Lung (tissue), 12 donors: ENCODE results near the gene KCNAB2. TPM values are rescaled to one million over a fixed set of nuclear protein-coding genes. Genes with fewer than 3 reads are reported as not detected.

Source experiments
- ATAC-seq: fragments of 200-7000 bp; cut with Tn5 transposase; one replicate; pipeline ENCODE4 v1.9.1; 2020; ENCODE audit warnings: moderate number of reproducible peaks; ENCODE audit not compliant: insufficient read depth, low FRiP score
- DNase-seq, 3 donors: peaks; one replicate each; pipeline ENCODE4 v3.0.0-alpha.2; 2013 to 2017
- H3K27ac ChIP-seq, 2 donors: one replicate each; pipeline ENCODE4 v1.5.1; 2013; ENCODE audit warnings: mild to moderate bottlenecking in 2 of 2, moderate library complexity in 2 of 2, control low read depth in 1 of 2, inconsistent platforms in 1 of 2, low read depth in 1 of 2, low read length in 1 of 2
- H3K27me3 ChIP-seq, 3 donors: one replicate each; pipeline ENCODE4 v1.5.1; 2013; ENCODE audit warnings: low read length in 2 of 3; ENCODE audit not compliant: control insufficient read depth in 3 of 3, insufficient read depth in 3 of 3
- H3K36me3 ChIP-seq, 4 donors: one replicate each; pipeline ENCODE4 v1.5.1; 2013; ENCODE audit warnings: low read length in 4 of 4, mild to moderate bottlenecking in 1 of 4, moderate library complexity in 1 of 4; ENCODE audit not compliant: control insufficient read depth in 4 of 4, insufficient read depth in 4 of 4
- H3K4me1 ChIP-seq, 5 donors: one replicate each; pipeline ENCODE4 v1.5.1; 2013; ENCODE audit warnings: low read length in 5 of 5, mild to moderate bottlenecking in 2 of 5, moderate library complexity in 1 of 5; ENCODE audit not compliant: control insufficient read depth in 5 of 5, insufficient read depth in 5 of 5
- H3K4me3 ChIP-seq: one replicate; pipeline ENCODE4 v1.5.1; 2013; ENCODE audit warnings: mild to moderate bottlenecking, control low read depth, moderate library complexity
- H3K9ac ChIP-seq, 2 donors: one replicate each; pipeline ENCODE4 v1.5.1; 2013; ENCODE audit warnings: low read length in 2 of 2, control low read depth in 1 of 2; ENCODE audit not compliant: insufficient read depth in 1 of 2
- H3K9me3 ChIP-seq, 4 donors: one replicate each; pipeline ENCODE4 v1.5.1; 2013; ENCODE audit warnings: low read length in 3 of 4, mild to moderate bottlenecking in 1 of 4, moderate library complexity in 1 of 4; ENCODE audit not compliant: control insufficient read depth in 4 of 4, insufficient read depth in 3 of 4
- WGBS, 2 donors: extraction: QIAGEN DNeasy Blood & Tissue Kit; methylation state at CpG; one replicate each; pipeline ENCODE4 v1.1.7; 2013; 5-methylcytosine and 5-hydroxymethylcytosine counted together
- polyA plus RNA-seq, 2 donors: library from polyadenylated mRNA; stranded (reverse); fragments of 200-250 nt; gene quantifications; one replicate each; pipeline ENCODE4 v1.2.1, GENCODE V29; 2013
- total RNA-seq, 2 donors: library from RNA; depleted of rRNA in 1 of 2; stranded (reverse); fragments of >200 nt in 1 of 2; gene quantifications; one replicate each; pipeline ENCODE4 v1.2.1, GENCODE V29; 2014 to 2021
- TF ChIP-seq, protein P1 (sequence below): IDR thresholded peaks from 2 replicates; pipeline ENCODE4 v1.5.1; 2012; ENCODE audit warnings: mild to moderate bottlenecking; ENCODE audit errors: control extremely low read depth, extremely low read depth
- donor health status: control.
- donor health status: control.
- donor health status: Bipolar disorder and iron deficiency.
- donor health status: healthy.
- donor health status: DM: yes; HTN: yes; CAD: no.

The KCNAB2 gene
- total and polyA plus RNA-seq, 4 donors, result 13.7 to 86.4 (median 45.5) TPM

DNA sequence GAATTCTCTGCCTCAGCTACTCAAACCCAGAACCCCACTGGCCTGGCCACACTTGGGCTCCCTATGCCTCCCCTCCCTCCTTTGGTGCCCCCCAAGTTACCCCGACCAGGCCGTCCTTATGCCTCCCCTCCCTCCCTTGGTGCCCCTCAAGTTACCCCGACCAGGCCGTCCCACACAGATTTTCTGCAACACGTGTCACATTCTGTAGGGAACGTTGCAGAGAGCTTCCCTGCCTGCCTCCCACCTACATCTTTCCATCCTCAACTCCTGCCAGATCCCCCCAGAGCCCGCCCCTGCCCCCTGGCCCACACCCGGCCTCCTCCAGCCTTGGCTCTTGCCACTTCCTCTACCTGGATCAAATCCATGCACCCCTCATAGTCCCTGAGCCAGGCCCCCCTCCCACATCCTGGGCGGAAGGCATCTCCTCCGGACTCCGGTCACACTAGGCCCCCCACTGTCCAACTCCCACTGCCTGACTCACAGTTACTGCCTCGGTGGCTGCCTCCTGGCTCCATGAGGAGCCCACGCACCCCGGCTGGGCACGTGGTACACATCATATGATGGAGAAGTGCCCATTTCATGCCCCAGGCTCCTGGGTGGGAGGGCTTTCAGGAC, 41.2 kb downstream of the KCNAB2 start:
- Histone ChIP-seq H3K27ac (no peak overlapping the region), H3K9me3 (no peaks in the 10 kb centered on the region), H3K9ac (no peak overlapping the region), H3K36me3 (peaks cover 0 to 8% (median 0%) of the 10 kb centered on the region in 4 donors), H3K27me3 (peaks cover 0 to 6% (median 0%) of the 10 kb centered on the region in 3 donors), H3K4me1 (peaks cover 0 to 23% (median 2%) of the 10 kb centered on the region in 5 donors), H3K4me3 (no peak overlapping the region)
- TF ChIP-seq, protein P1, sequence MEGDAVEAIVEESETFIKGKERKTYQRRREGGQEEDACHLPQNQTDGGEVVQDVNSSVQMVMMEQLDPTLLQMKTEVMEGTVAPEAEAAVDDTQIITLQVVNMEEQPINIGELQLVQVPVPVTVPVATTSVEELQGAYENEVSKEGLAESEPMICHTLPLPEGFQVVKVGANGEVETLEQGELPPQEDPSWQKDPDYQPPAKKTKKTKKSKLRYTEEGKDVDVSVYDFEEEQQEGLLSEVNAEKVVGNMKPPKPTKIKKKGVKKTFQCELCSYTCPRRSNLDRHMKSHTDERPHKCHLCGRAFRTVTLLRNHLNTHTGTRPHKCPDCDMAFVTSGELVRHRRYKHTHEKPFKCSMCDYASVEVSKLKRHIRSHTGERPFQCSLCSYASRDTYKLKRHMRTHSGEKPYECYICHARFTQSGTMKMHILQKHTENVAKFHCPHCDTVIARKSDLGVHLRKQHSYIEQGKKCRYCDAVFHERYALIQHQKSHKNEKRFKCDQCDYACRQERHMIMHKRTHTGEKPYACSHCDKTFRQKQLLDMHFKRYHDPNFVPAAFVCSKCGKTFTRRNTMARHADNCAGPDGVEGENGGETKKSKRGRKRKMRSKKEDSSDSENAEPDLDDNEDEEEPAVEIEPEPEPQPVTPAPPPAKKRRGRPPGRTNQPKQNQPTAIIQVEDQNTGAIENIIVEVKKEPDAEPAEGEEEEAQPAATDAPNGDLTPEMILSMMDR, result no peak
- 75 to 85% methylated on average over 15 of the region's 15 CpGs for WGBS, 2 donors
- DNase-seq (no peak), ATAC-seq (no peak)

DNA sequence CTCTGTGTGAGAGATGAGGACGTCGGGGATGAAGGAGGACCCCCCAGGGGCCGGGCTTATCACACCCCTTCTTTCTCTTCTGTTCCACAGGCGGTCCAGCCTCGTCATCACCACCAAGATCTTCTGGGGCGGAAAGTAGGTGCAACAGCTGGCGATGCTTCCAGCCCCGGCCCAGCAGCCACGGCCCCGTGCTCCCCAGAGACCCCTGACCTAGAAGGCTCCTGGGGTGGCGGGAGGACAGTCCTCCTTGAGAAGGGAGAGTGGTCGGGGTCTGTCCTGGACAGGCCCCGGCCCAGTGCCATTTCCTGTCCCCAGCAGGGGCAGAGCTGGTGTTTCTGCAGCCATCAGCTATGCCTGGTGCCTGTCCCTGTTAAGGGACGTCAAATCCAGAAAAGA, 41.7 kb downstream of the KCNAB2 start:
- no peak for DNase-seq
- no peak for ATAC-seq

DNA sequence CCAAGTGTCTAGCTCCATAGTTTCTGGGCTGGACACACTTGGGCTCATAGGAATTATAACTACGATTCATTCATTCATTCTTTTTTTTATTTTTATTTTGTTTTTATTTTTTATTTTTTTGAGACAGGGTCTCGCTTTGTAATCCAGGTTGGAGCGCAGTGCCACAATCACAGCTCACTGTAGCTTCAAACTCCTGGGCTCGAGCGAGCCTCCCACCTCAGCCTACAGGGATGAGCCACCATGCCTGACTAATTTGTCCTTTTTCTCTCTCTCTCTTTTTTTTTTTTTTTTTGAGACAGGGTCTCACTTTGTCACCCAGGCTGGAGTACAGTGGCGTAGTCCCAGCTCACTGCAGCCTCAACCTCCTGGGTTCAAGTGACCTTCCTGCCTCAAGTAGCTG, 42.3 kb downstream of the KCNAB2 start:
- Histone ChIP-seq H3K4me3 (no peak overlapping the region), H3K27ac (no peak overlapping the region), H3K27me3 (peaks cover 0 to 6% (median 0%) of the 10 kb centered on the region in 3 donors), H3K36me3 (peaks cover 0 to 4% (median 0%) of the 10 kb centered on the region in 4 donors), H3K9ac (no peak overlapping the region), H3K4me1 (peaks cover 0 to 12% (median 2%) of the 10 kb centered on the region in 5 donors), H3K9me3 (no peaks in the 10 kb centered on the region)
- DNase-seq (no peak), ATAC-seq (no peak)
- TF ChIP-seq, protein P1, result no peak
- WGBS, 2 donors, result 97 to 100% methylated on average over 6 of the region's 6 CpGs

More for the DNA sequence above, 41.7 kb downstream of the KCNAB2 start:
- Histone ChIP-seq H3K27ac (no peak overlapping the region), H3K9me3 (no peaks in the 10 kb centered on the region), H3K9ac (no peak overlapping the region), H3K36me3 (peaks cover 0 to 4% (median 0%) of the 10 kb centered on the region in 4 donors), H3K27me3 (peaks cover 0 to 6% (median 0%) of the 10 kb centered on the region in 3 donors), H3K4me1 (peaks cover 0 to 18% (median 2%) of the 10 kb centered on the region in 5 donors), H3K4me3 (no peak overlapping the region)
- TF ChIP-seq, protein P1, result no peak
- WGBS, 2 donors, result 76 to 89% methylated on average over 14 of the region's 14 CpGs
